GM12872 (cell line): Measurements from ENCODE around the gene C16orf87.

Source experiments
- CTCF ChIP-seq: IDR thresholded peaks from 3 replicates; pipeline ENCODE4 v1.5.1; 2011; ENCODE audit warnings: low read depth, mild to moderate bottlenecking, low read length, moderate library complexity; ENCODE audit not compliant: insufficient read depth

Gene C16orf87

GRCh38 chr16:46762583-46762982, 68.4 kb downstream of the C16orf87 start:
- TF ChIP-seq CTCF: no peak

- no peak for TF ChIP-seq CTCF
Measured at GRCh38 chr16:46759309-46759708, 71.7 kb downstream of the C16orf87 start.

GRCh38 chr16:46757339-46758050, 73.5 kb downstream of the C16orf87 start:
- TF ChIP-seq CTCF: no peak

- no peak for TF ChIP-seq CTCF
Measured at GRCh38 chr16:46756772-46757171, 74.2 kb downstream of the C16orf87 start.

GRCh38 chr16:46753015-46753414, 78.0 kb downstream of the C16orf87 start:
- TF ChIP-seq CTCF: no peak

GRCh38 chr16:46751381-46751780, 79.6 kb downstream of the C16orf87 start:
- no peak for TF ChIP-seq CTCF

GRCh38 chr16:46748775-46749705, 81.9 kb downstream of the C16orf87 start:
- no peak for TF ChIP-seq CTCF
